HepG2 (cell line): ENCODE data around the gene ALAS2. TPM values are rescaled to one million over a fixed set of nuclear protein-coding genes. Genes with fewer than 3 reads are reported as not detected.

Experiments used
- ATAC-seq: fragments of 200-7000 bp; cut with Tn5 transposase; 3 replicates; pipeline ENCODE4 v1.9.1; 2020; ENCODE audit warnings: mild to moderate bottlenecking, moderate library complexity
- BruUV-seq: library from RNA; stranded (reverse); fragments of 400-500 nt; replicated peaks from 2 replicates; lab custom pipeline; 2021; lab: Mats Ljungman, UMichigan
- CTCF ChIA-PET: fragments of 300-600 bp; formaldehyde crosslinking; extraction: SDS; loops from one replicate; lab custom pipeline; 2021; ENCODE audit warnings: low total read pairs, inconsistent platforms, low intra/inter-chr PET ratio; lab: Yijun Ruan, JAX
- POLR2A ChIA-PET: fragments of 350-600 bp; sonication (Branson Sonifier 250); formaldehyde crosslinking; loops from one replicate; lab custom pipeline; 2020; ENCODE audit warnings: antibody characterized with exemption, inconsistent platforms; lab: Yijun Ruan, JAX
- DNase-seq: peaks from one replicate; pipeline ENCODE4 v3.0.0-alpha.2; 2015; ENCODE audit warnings: low spot score
- FAIRE-seq: peaks from 3 replicates; lab custom pipeline; 2011; peaks lifted over from hg19 to GRCh38; lab: Jason Lieb, UNC
- H2AFZ ChIP-seq: one replicate; pipeline ENCODE4 v1.6.1; 2011; ENCODE audit warnings: low read length, inconsistent platforms
- H3K27ac ChIP-seq: fragments of 300-600 bp; 3 replicates; pipeline ENCODE4 v1.8.0; 2011; ENCODE audit warnings: mixed run types, mild to moderate bottlenecking, mixed read lengths, low read length, inconsistent platforms; ENCODE audit not compliant: insufficient read depth; ENCODE audit errors: extremely low read length
- H3K27me3 ChIP-seq, 2 experiments: fragments of 200-600 bp in 1 of 2; 2 replicates in 1 of 2; 3 replicates in 1 of 2; pipeline versions ENCODE4 v1.6.0 to v1.8.0; 2011; ENCODE audit warnings: low read length in 2 of 2, mild to moderate bottlenecking in 2 of 2, moderate library complexity in 2 of 2, inconsistent platforms in 1 of 2; ENCODE audit not compliant: insufficient read depth in 2 of 2, control insufficient read depth in 1 of 2
- H3K36me3 ChIP-seq, 2 experiments: fragments of 200-600 bp in 1 of 2; replicated peaks in 1 of 2; 2 replicates in 1 of 2; 3 replicates in 1 of 2; pipeline versions ENCODE4 v1.5.1 to v1.8.0; 2011; ENCODE audit warnings: low read length in 2 of 2, inconsistent platforms in 1 of 2; ENCODE audit not compliant: insufficient read depth in 2 of 2, control insufficient read depth in 1 of 2
- H3K4me1 ChIP-seq: 2 replicates; pipeline ENCODE4 v1.5.1; 2012; ENCODE audit warnings: low read length, inconsistent platforms; ENCODE audit not compliant: insufficient read depth
- H3K4me2 ChIP-seq: 2 replicates; pipeline ENCODE4 v1.6.0; 2011; ENCODE audit warnings: low read depth, low read length, inconsistent platforms
- H3K4me3 ChIP-seq, 3 experiments: fragments of 200-600 bp in 1 of 3; sonication (generic), shearing (Covaris generic) in 1 of 3; replicated peaks in 1 of 3; 2 replicates each; pipeline ENCODE4 v1.5.1; 2011 to 2016; ENCODE audit warnings: low read length in 3 of 3, inconsistent platforms in 2 of 3, low read depth in 2 of 3, mild to moderate bottlenecking in 2 of 3, control low read depth in 1 of 3, mixed read lengths in 1 of 3; ENCODE audit not compliant: insufficient read depth in 1 of 3
- H3K79me2 ChIP-seq: one replicate; pipeline ENCODE4 v1.6.1; 2011; ENCODE audit warnings: low read length, inconsistent platforms; ENCODE audit not compliant: insufficient read depth
- H3K9ac ChIP-seq: 2 replicates; pipeline ENCODE4 v1.6.0; 2011; ENCODE audit warnings: mild to moderate bottlenecking, low read depth, low read length, inconsistent platforms; ENCODE audit not compliant: insufficient read depth
- H3K9me3 ChIP-seq: 2 replicates; pipeline ENCODE4 v1.5.1; 2012; ENCODE audit warnings: mild to moderate bottlenecking, low read length
- H4K20me1 ChIP-seq: 2 replicates; pipeline ENCODE4 v1.6.0; 2011; ENCODE audit warnings: inconsistent platforms, mild to moderate bottlenecking, low read length, moderate library complexity; ENCODE audit not compliant: insufficient read depth
- CTCF ChIP-seq: sonication (generic); formaldehyde crosslinking; IDR thresholded peaks from 2 replicates; pipeline ENCODE4 v1.5.0; 2020; ENCODE audit warnings: mild to moderate bottlenecking, missing genetic modification reagents, moderate library complexity
- ERF ChIP-seq: IDR thresholded peaks from 2 replicates; pipeline ENCODE4 v1.6.1; 2018; ENCODE audit warnings: missing biosample characterization, missing genetic modification reagents
- HDAC6 ChIP-seq: fragments of 200-600 bp; sonication (generic); IDR thresholded peaks from 2 replicates; pipeline ENCODE4 v1.7.0; 2017; ENCODE audit warnings: mild to moderate bottlenecking, antibody characterized with exemption, low read length, low read depth
- MAFK ChIP-seq, 2 experiments: IDR thresholded peaks in 1 of 2; conservative IDR thresholded peaks in 1 of 2; 2 replicates each; pipeline ENCODE4 v1.6.1; 2011; ENCODE audit warnings: improper control_type of control experiment in 2 of 2, low read length in 2 of 2
- MEIS1 ChIP-seq: sonication (generic); formaldehyde crosslinking; IDR thresholded peaks from 2 replicates; pipeline ENCODE4 v1.9.0; 2021; ENCODE audit warnings: mild to moderate bottlenecking, missing genetic modification reagents, moderate library complexity, borderline replicate concordance
- POLR2G ChIP-seq: fragments of 200-400 bp; formaldehyde crosslinking; IDR thresholded peaks from 2 replicates; pipeline ENCODE4 v1.6.1; 2018; ENCODE audit warnings: mild to moderate bottlenecking, low read depth, low read length, moderate library complexity
- RAD21 ChIP-seq: fragments of 450-650 bp; formaldehyde crosslinking; IDR thresholded peaks from 2 replicates; pipeline ENCODE4 v1.5.0; 2020; ENCODE audit warnings: mild to moderate bottlenecking
- SMAD9 ChIP-seq: sonication (generic); formaldehyde crosslinking; IDR thresholded peaks from 2 replicates; pipeline ENCODE4 v1.5.1; 2020; ENCODE audit warnings: mild to moderate bottlenecking, missing genetic modification reagents
- SMC3 ChIP-seq: IDR thresholded peaks from 2 replicates; pipeline ENCODE4 v1.6.1; 2011; ENCODE audit warnings: low read length, improper control_type of control experiment
- STAG1 ChIP-seq: sonication (generic); formaldehyde crosslinking; IDR thresholded peaks from 2 replicates; pipeline ENCODE4 v1.4.0; 2020; ENCODE audit warnings: missing genetic modification reagents
- STAT5B ChIP-seq: sonication (generic); formaldehyde crosslinking; IDR thresholded peaks from 2 replicates; pipeline ENCODE4 v1.4.0; 2020; ENCODE audit warnings: missing genetic modification reagents
- ZFP90 ChIP-seq: sonication (generic); formaldehyde crosslinking; IDR thresholded peaks from 2 replicates; pipeline ENCODE4 v1.8.0; 2022; ENCODE audit warnings: missing genetic modification reagents, mild to moderate bottlenecking, inconsistent platforms, borderline replicate concordance
- ZNF276 ChIP-seq: sonication (generic); formaldehyde crosslinking; IDR thresholded peaks from 2 replicates; pipeline ENCODE4 v1.4.0; 2020; ENCODE audit warnings: mild to moderate bottlenecking, low read depth, missing genetic modification reagents
- ZNF281 ChIP-seq: sonication (generic); formaldehyde crosslinking; IDR thresholded peaks from 2 replicates; pipeline ENCODE4 v1.4.0; 2020; ENCODE audit warnings: missing genetic modification reagents, borderline replicate concordance
- ZNF766 ChIP-seq: sonication (generic); formaldehyde crosslinking; IDR thresholded peaks from 2 replicates; pipeline ENCODE4 v1.5.0; 2020; ENCODE audit warnings: missing genetic modification reagents, borderline replicate concordance
- ZSCAN29 ChIP-seq: sonication (generic); formaldehyde crosslinking; conservative IDR thresholded peaks from 2 replicates; pipeline ENCODE4 v1.4.0; 2020; ENCODE audit warnings: mild to moderate bottlenecking, missing genetic modification reagents
- WGBS: methylation state at CpG from one replicate; pipeline ENCODE4 v1.1.6; 2017; ENCODE audit warnings: low lambda C conversion rate; 5-methylcytosine and 5-hydroxymethylcytosine counted together
- in situ Hi-C: cut with HindIII; loops from 2 replicates; pipeline ENCODE4 v1.10.0; 2017; ENCODE audit warnings: low pct_unique_long_range_greater_than_20kb; ENCODE audit not compliant: extremely low pct_ligation_motif_present
- intact Hi-C: fragments of 100-400 bp; cut with micrococcal nuclease; formaldehyde crosslinking; loops from one replicate; pipeline ENCODE4 v1.10.0; 2022; ENCODE audit not compliant: unreplicated experiment
- polyA plus RNA-seq, 8 experiments: library from polyadenylated mRNA; depleted of rRNA in 3 of 8; stranded (reverse) in 7 of 8; unstranded in 1 of 8; fragments of >200 nt; fragmentation: Illumina TruSeq in 4 of 8; extraction: Trizol in 4 of 8; gene quantifications; 2 replicates each; pipeline versions ENCODE4 v1.2.1 to v1.2.3, GENCODE V29; 2011 to 2016; ENCODE audit warnings: low read depth in 4 of 8, missing spikeins in 1 of 8, mixed read lengths in 1 of 8; ENCODE audit not compliant: insufficient read depth in 1 of 8
- total RNA-seq, 5 experiments: library from RNA; depleted of rRNA; stranded (reverse); fragments of >200 nt; fragmentation: Illumina TruSeq; extraction: Trizol; gene quantifications; 2 replicates each; pipeline ENCODE4 v1.2.3, GENCODE V29; 2016; ENCODE audit warnings: low read depth in 1 of 5

Gene ALAS2
- total and polyA plus RNA-seq, 2 of the 13 experiments (the other 11 are each of a cell fraction or from before 2014, with no cell fraction given) = not detected

- H3K4me2 ChIP-seq = no peak overlapping the region
- no peaks in the 10 kb centered on the region for H3K27me3 ChIP-seq
- no peaks in the 10 kb centered on the region for H3K79me2 ChIP-seq
- no peak overlapping the region for H2AFZ ChIP-seq
- intact Hi-C loops = loop anchor here (5.0 kb wide), 1 partner anchor 230 kb away; no protein-coding TSS in a partner anchor
- H4K20me1 ChIP-seq = no peaks in the 10 kb centered on the region
- H3K36me3 ChIP-seq = no peaks in the 10 kb centered on the region
- 27% methylated on average over 4 of the region's 5 CpGs for whole genome bisulfite sequencing
- no peak overlapping the region for H3K27ac ChIP-seq
- POLR2A ChIA-PET = interaction anchor here (1.0 kb wide), 1 partner anchor 418 kb away, joined by 4 read pairs; no protein-coding TSS in a partner anchor
- ATAC-seq (no peak), FAIRE-seq (no peak), DNase-seq (peak; percentile 7)
- H3K9ac ChIP-seq = no peak overlapping the region
- no peaks in the 10 kb centered on the region for H3K9me3 ChIP-seq
- H3K4me1 ChIP-seq = no peaks in the 10 kb centered on the region
- in situ Hi-C loops = no loop called here
- no TSS peak for BruUV-seq
- TF ChIP-seq ZFP90 (no peak), ZNF281 (CRISPR knock-in tag) (no peak), ZSCAN29 (CRISPR knock-in tag) (no peak), HDAC6 (no peak), STAG1 (CRISPR knock-in tag) (peak; percentile 83), MAFK (conservative IDR thresholded peaks at IDR 0.05 in 1 of 2, IDR thresholded peaks at IDR 0.05 in 1 of 2; ENCODE audit: low read length in 2 of 2) (no peak), SMC3 (peak; percentile 70), MEIS1 (CRISPR knock-in tag) (no peak), POLR2G (no peak), ZNF276 (CRISPR knock-in tag) (no peak), CTCF (peak; percentile 63), STAT5B (CRISPR knock-in tag) (no peak), RAD21 (peak; percentile 66), ZNF766 (CRISPR knock-in tag) (no peak), ERF (no peak), SMAD9 (no peak)
- no peak overlapping the region for H3K4me3 ChIP-seq
- CTCF ChIA-PET = interaction anchor here (0.7 to 1.8 kb wide), 3 partner anchors 166 to 418 kb away, joined by 3 to 17 read pairs (median 6); no protein-coding TSS in a partner anchor
These were observed 27.0 kb upstream of the ALAS2 start for GRCh38 chrX:55057675-55058249.
